AG09309 (cell line): ENCODE measurements around the gene PTAFR.

ENCODE experiments used
- DNase-seq: peaks from one replicate; pipeline ENCODE4 v3.0.0-alpha.2; 2010; ENCODE audit warnings: low read depth
- H3K4me3 ChIP-seq: 2 replicates; pipeline ENCODE4 v1.5.1; 2011; ENCODE audit warnings: mild to moderate bottlenecking, low read depth, low read length, moderate library complexity; ENCODE audit not compliant: control insufficient read depth
- TF ChIP-seq, protein P1 (sequence below): IDR thresholded peaks from 2 replicates; pipeline ENCODE4 v1.5.1; 2011; ENCODE audit warnings: mild to moderate bottlenecking, low read depth, low read length, inconsistent platforms; ENCODE audit not compliant: insufficient read depth, control insufficient read depth; ENCODE audit errors: missing control alignments

The PTAFR gene

DNA sequence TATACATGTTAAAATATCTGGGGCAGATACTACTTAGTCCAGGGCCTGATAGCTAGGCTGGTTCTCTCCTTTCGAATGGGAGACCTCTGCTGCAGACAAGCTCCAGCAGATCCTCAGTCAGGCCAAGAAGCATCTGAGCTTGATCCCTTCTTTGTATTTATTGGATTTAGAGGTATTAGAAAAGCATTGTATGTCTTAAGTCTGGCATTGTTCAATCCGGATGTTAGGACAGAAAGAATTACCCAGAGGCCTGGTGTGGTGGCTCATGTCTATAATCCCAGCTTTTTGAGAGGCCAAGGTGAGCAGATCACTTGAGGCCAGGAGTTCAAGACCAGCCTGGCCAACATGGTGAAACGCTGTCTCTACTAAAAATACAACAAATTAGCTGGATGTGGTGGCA, 66.9 kb downstream of the PTAFR start:
- DNase-seq, result no peak
- TF ChIP-seq, protein P1, sequence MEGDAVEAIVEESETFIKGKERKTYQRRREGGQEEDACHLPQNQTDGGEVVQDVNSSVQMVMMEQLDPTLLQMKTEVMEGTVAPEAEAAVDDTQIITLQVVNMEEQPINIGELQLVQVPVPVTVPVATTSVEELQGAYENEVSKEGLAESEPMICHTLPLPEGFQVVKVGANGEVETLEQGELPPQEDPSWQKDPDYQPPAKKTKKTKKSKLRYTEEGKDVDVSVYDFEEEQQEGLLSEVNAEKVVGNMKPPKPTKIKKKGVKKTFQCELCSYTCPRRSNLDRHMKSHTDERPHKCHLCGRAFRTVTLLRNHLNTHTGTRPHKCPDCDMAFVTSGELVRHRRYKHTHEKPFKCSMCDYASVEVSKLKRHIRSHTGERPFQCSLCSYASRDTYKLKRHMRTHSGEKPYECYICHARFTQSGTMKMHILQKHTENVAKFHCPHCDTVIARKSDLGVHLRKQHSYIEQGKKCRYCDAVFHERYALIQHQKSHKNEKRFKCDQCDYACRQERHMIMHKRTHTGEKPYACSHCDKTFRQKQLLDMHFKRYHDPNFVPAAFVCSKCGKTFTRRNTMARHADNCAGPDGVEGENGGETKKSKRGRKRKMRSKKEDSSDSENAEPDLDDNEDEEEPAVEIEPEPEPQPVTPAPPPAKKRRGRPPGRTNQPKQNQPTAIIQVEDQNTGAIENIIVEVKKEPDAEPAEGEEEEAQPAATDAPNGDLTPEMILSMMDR, result no peak
- H3K4me3 ChIP-seq, result no peak overlapping the region

DNA sequence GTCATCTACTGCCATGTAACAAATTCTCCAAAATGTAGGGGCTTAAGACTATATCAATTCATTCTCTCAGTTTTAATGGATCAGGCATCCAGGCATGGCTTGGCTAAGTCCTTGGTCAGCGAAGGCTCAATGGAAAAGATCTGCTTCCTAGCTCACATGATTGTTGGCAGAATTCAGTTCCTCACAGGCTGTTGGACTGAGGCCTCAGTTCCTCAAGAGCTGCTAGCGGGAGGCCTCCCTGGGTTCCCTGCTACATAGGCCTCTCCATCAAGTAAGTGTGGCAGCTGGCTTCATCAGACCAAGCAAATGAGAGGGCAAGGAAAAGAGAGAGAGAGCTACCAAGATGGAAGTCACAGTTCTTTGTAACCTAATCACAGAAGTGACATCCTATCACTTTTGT, 68.5 kb downstream of the PTAFR start:
- H3K4me3 ChIP-seq, result no peak overlapping the region
- TF ChIP-seq, protein P1, result no peak
- DNase-seq, result no peak

DNA sequence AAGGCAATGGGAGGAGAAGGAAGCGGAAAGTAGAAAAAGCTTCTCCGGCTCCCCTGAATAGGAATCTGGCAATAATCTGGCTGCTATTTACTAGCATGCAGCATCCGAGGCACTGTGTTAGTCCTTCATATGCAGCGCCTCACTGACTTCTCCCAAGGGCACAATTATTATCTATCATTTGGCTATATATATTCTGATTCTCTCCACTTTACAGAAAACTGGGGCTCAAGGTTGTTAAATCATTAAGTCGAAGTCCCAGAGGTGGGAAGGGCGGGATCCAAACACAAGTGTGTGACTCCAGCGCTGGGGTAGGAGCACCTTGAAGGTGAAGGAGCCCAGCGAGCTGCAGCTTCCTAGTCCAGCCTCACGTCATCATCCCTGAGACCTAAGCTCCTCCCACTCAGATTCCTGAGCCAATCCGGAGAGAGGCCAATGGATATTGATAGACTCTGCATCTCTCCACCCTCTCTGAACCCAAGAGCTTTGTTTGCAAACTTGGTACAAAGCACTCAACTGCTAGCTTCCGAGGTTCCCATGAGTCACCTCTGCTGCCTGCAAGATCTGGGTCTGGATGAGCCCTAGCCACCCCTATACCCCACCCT, 71.5 kb downstream of the PTAFR start:
- H3K4me3 ChIP-seq, result no peak overlapping the region
- DNase-seq, result no peak
- TF ChIP-seq, protein P1, result no peak

DNA sequence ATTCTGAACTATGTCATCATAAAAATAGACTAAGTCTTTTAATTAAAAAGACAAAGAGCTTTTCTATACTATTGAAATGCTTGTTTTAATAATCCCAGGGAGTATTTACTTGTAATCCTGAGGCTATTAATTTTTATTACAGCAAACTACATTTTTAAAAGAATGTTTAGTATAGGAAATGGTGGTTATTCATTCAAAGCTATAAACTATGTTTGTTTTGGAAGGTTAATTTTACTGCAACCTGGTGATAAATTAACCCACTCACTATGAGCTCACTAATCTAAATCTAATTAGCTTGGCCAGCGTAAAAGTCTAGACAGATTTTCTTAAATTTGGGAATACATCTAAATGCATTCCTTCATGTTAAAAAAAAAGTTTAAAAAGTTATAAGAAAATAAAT, 74.3 kb downstream of the PTAFR start:
- DNase-seq, result no peak
- no peak overlapping the region for H3K4me3 ChIP-seq
- TF ChIP-seq, protein P1, result no peak

DNA sequence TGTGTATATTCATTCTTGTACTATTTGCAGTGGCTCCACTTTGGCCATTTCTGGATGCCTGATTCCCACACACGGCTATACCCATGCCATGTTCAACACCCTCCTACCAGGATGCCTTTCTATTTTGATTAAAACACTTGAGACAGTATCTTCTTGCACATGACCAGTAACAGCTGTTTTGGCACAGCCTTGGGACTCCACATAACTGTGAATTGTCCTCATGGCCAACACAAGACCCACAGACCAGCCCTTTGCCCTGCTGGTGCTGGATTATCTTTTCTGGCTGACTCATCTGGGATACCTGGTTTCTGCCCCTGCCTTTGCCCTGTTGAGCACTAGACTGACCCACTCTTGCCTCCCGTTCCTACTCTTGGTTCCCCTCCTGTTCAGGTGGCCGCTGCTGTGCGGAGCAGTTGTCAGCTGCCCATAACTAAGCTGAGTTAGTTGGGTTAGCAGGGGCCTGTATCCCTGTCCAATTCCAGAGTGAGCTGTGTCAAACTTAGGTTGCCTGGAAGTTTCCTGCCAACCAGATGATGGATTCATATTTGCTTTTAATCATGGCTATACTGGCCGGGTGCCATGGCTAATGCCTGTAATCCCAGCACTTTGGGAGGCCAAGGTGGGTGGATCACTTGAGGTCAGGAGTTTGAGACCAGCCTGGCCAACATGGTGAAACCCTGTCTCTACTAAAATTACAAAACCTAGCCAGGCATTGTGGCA, 77.3 kb downstream of the PTAFR start:
- H3K4me3 ChIP-seq, result no peak overlapping the region
- TF ChIP-seq, protein P1, result no peak
- no peak for DNase-seq
